Activated T-cell treated with anti-CD3 and anti-CD28 coated beads for 1 hour (primary cell): Measurements from ENCODE around the gene COASY.

Experiments used
- DNase-seq: peaks from one replicate; pipeline ENCODE4 v3.0.0-alpha.2; 2020; ENCODE audit warnings: low read depth

The COASY gene

DNA sequence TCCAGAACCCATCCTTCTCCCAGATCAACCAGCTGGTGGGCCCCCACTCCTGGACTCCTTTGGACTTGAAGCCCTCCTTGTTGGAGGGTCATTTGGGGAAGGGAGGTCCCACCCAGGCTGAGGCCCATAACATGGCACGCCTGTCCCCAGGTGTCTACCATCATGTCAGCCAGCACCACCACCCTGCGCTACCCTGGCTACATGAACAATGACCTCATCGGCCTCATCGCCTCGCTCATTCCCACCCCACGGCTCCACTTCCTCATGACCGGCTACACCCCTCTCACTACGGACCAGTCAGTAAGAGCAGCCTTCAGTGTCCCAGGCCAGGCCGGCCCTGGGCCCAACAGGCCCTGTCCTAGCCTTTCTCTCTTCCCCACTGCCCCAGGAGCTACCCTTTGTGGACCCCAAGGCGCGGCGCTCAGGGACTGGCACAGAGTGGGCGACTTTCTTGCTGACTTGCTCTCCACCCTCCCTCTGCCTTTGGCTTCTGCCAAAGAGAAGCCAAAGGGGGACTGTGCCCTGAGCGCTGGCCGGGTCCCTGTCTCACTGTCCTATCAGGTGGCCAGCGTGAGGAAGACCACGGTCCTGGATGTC, 51.8 kb downstream of the COASY start:
- no peak for DNase-seq
